K562 (cell line): ENCODE results near the gene FARSA. TPM values are rescaled to one million over a fixed set of nuclear protein-coding genes. Genes with fewer than 3 reads are reported as not detected.

Experiments
- ATAC-seq: fragments of 200-7000 bp; cut with Tn5 transposase; 3 replicates; pipeline ENCODE4 v1.9.1; 2020; ENCODE audit warnings: moderate library complexity
- BruUV-seq: library from RNA; stranded (reverse); fragments of 400-500 nt; replicated peaks from 2 replicates; lab custom pipeline; 2021; lab: Mats Ljungman, UMichigan
- CTCF ChIA-PET: fragments of 300-600 bp; formaldehyde crosslinking; extraction: SDS; loops from one replicate; lab custom pipeline; 2021; ENCODE audit warnings: low intra/inter-chr PET ratio; lab: Yijun Ruan, JAX
- POLR2A ChIA-PET: fragments of 300-600, 350-650 bp; sonication (Branson Sonifier 250); formaldehyde crosslinking; extraction: SDS; loops from one replicate; lab custom pipeline; 2021; ENCODE audit warnings: antibody characterized with exemption, inconsistent platforms; lab: Yijun Ruan, JAX
- DNase-seq, 4 experiments: peaks; one replicate each; pipeline versions ENCODE4 v3.0.0 to v3.0.0-alpha.2; 2011 to 2018; ENCODE audit warnings: low spot score in 3 of 4, mixed read lengths in 3 of 4; ENCODE audit errors: extremely low read depth in 1 of 4
- FAIRE-seq: peaks from 2 replicates; lab custom pipeline; 2011; peaks lifted over from hg19 to GRCh38; lab: Jason Lieb, UNC
- H2AFZ ChIP-seq: 2 replicates; pipeline ENCODE4 v1.6.0; 2011; ENCODE audit warnings: low read depth, low read length, control low read depth, inconsistent platforms
- H3K27ac ChIP-seq: fragments of 200-600 bp; 3 replicates; pipeline ENCODE4 v1.8.0; 2011; ENCODE audit warnings: low read depth, mild to moderate bottlenecking, control low read depth, inconsistent platforms, low read length, moderate library complexity, mixed read lengths; ENCODE audit errors: extremely low read depth
- H3K27me3 ChIP-seq, 2 experiments: fragments of 300-600 bp in 1 of 2; 2 replicates in 1 of 2; 3 replicates in 1 of 2; pipeline versions ENCODE4 v1.6.0 to v1.8.0; 2011; ENCODE audit warnings: inconsistent platforms in 2 of 2, low read length in 2 of 2, mild to moderate bottlenecking in 1 of 2, mixed read lengths in 1 of 2, moderate library complexity in 1 of 2; ENCODE audit not compliant: control insufficient read depth in 2 of 2, insufficient read depth in 2 of 2
- H3K36me3 ChIP-seq: fragments of 300-600 bp; 3 replicates; pipeline ENCODE4 v1.8.0; 2011; ENCODE audit warnings: mild to moderate bottlenecking, low read length, inconsistent platforms; ENCODE audit not compliant: control insufficient read depth, insufficient read depth
- H3K4me1 ChIP-seq, 2 experiments: fragments of 200-600 bp in 1 of 2; replicated peaks in 1 of 2; 2 replicates in 1 of 2; 3 replicates in 1 of 2; pipeline versions ENCODE4 v1.5.1 to v1.8.0; 2011; ENCODE audit warnings: inconsistent platforms in 2 of 2, low read length in 2 of 2, mild to moderate bottlenecking in 1 of 2, mixed read lengths in 1 of 2, moderate library complexity in 1 of 2; ENCODE audit not compliant: control insufficient read depth in 2 of 2, insufficient read depth in 2 of 2
- H3K4me2 ChIP-seq: 2 replicates; pipeline ENCODE4 v1.6.1; 2011; ENCODE audit warnings: low read length, control low read depth, inconsistent platforms, mixed read lengths; ENCODE audit not compliant: insufficient read depth
- H3K4me3 ChIP-seq: fragments of 200-600 bp; sonication (generic), shearing (Covaris generic); 2 replicates; pipeline ENCODE4 v1.5.1; 2016; ENCODE audit warnings: control low read depth, inconsistent platforms
- H3K79me2 ChIP-seq: fragments of 200-600 bp; 3 replicates; pipeline ENCODE4 v1.8.0; 2011; ENCODE audit warnings: low read length, inconsistent platforms; ENCODE audit not compliant: control insufficient read depth, insufficient read depth
- H3K9ac ChIP-seq, 2 experiments: 2 replicates each; pipeline versions ENCODE4 v1.6.0 to v1.6.1; 2011; ENCODE audit warnings: low read depth in 2 of 2, low read length in 2 of 2, control low read depth in 1 of 2, inconsistent platforms in 1 of 2, mild to moderate bottlenecking in 1 of 2, mixed read lengths in 1 of 2; ENCODE audit not compliant: insufficient read depth in 1 of 2
- H3K9me1 ChIP-seq: one replicate; pipeline ENCODE4 v1.6.0; 2011; ENCODE audit warnings: inconsistent platforms, mild to moderate bottlenecking, low read length, moderate library complexity; ENCODE audit not compliant: control insufficient read depth, insufficient read depth
- H3K9me3 ChIP-seq: replicated peaks from 2 replicates; pipeline ENCODE4 v1.5.1; 2011; ENCODE audit warnings: low read depth, low read length, inconsistent platforms; ENCODE audit not compliant: control insufficient read depth, insufficient read depth
- H4K20me1 ChIP-seq: replicated peaks from 2 replicates; pipeline ENCODE4 v1.6.1; 2011; ENCODE audit warnings: low read length, inconsistent platforms, mixed read lengths; ENCODE audit not compliant: control insufficient read depth, insufficient read depth
- FOXA3 ChIP-seq, 2 experiments: fragments of 450-650 bp in 1 of 2; sonication (generic) in 1 of 2; formaldehyde crosslinking; IDR thresholded peaks in 1 of 2; conservative IDR thresholded peaks in 1 of 2; 2 replicates each; pipeline versions ENCODE4 v1.4.0 to v1.8.0; 2020 to 2022; ENCODE audit warnings: mild to moderate bottlenecking in 2 of 2, missing genetic modification reagents in 1 of 2
- MECOM ChIP-seq: fragments of 250-450 bp; sonication (Bioruptor Pico); IDR thresholded peaks from 2 replicates; pipeline ENCODE4 v1.8.0; 2022; ENCODE audit warnings: inconsistent platforms
- NFIC ChIP-seq: fragments of 450-650 bp; IDR thresholded peaks from 2 replicates; pipeline ENCODE4 v1.6.1; 2017; ENCODE audit warnings: mild to moderate bottlenecking, inconsistent platforms
- RBM39 ChIP-seq: fragments of 200-400 bp; formaldehyde crosslinking; optimal IDR thresholded peaks from 2 replicates; pipeline ENCODE3; 2018; ENCODE audit warnings: low read depth, low read length
- WGBS: fragments of 100-300 bp; shearing (Covaris generic); methylation state at CpG from one replicate; pipeline ENCODE4 v1.1.6; 2016; ENCODE audit warnings: low coverage, mixed read lengths; ENCODE audit not compliant: insufficient coverage; ENCODE audit errors: missing lambda C conversion rate; 5-methylcytosine and 5-hydroxymethylcytosine counted together
- in situ Hi-C: fragments of 300-500 bp; cut with MboI; formaldehyde crosslinking; loops from 4 replicates; pipeline ENCODE4 v1.15.0; 2018; ENCODE audit warnings: inconsistent platforms, mixed read lengths
- intact Hi-C: fragments of 100-400 bp; cut with micrococcal nuclease; formaldehyde crosslinking; loops from 2 replicates; pipeline ENCODE4 v1.14.2; 2022
- polyA plus RNA-seq, 8 experiments: library from polyadenylated mRNA; depleted of rRNA in 4 of 8; stranded (reverse) in 5 of 8; unstranded in 3 of 8; fragments of >200 nt; fragmentation: Nextera tagmentation in 2 of 8; fragmentation: Illumina TruSeq in 1 of 8; extraction: Ambion mirVana in 2 of 8; extraction: Trizol in 1 of 8; gene quantifications; 2 replicates each; pipeline versions ENCODE4 v1.2.1 to v1.2.3, GENCODE V29; 2011 to 2014; ENCODE audit warnings: inconsistent platforms in 1 of 8, missing spikeins in 1 of 8
- total RNA-seq, 7 experiments: library from RNA; depleted of rRNA in 6 of 7; stranded (reverse); fragments of >200 nt in 6 of 7; fragmentation: Illumina TruSeq in 2 of 7; extraction: Trizol in 2 of 7; gene quantifications; 2 replicates each; pipeline versions ENCODE4 v1.2.1 to v1.2.3, GENCODE V29; 2011 to 2021; ENCODE audit warnings: low replicate concordance in 1 of 7
- TF ChIP-seq, protein P1 (sequence below): IDR thresholded peaks from 2 replicates; pipeline ENCODE4 v1.6.1; 2011; ENCODE audit warnings: borderline replicate concordance, low read depth, mild to moderate bottlenecking, moderate library complexity, low read length; ENCODE audit not compliant: insufficient read depth, poor library complexity, severe bottlenecking

Gene FARSA
- total and polyA plus RNA-seq, 9 of the 15 experiments (the other 6 are each of a cell fraction or from before 2014, with no cell fraction given): 25.2 to 237 (median 89.6) TPM

- TF ChIP-seq NFIC (peak; percentile 57), FOXA3 (CRISPR knock-in tag; conservative IDR thresholded peaks at IDR 0.05 in 1 of 2, IDR thresholded peaks at IDR 0.05 in 1 of 2) (no peak)
These were observed 20.4 kb downstream of the FARSA start (continued) for GRCh38 chr19:12913011-12913561.

- Histone ChIP-seq H3K9ac (peak overlapping the region; percentile 17 to 86; a peak in 1 of 4 replicates), H3K36me3 (no peaks in the 10 kb centered on the region), H3K9me1 (no peaks in the 10 kb centered on the region), H3K4me3 (no peak overlapping the region), H3K27ac (no peak overlapping the region), H3K4me1 (peaks cover 14 to 25% of the 10 kb centered on the region in 2 experiments), H3K27me3 (no peaks in the 10 kb centered on the region), H3K79me2 (no peaks in the 10 kb centered on the region), H4K20me1 (no peaks in the 10 kb centered on the region), H3K4me2 (peak overlapping the region; percentile 34; the same call in 1 of the 2 replicates), H3K9me3 (no peaks in the 10 kb centered on the region), H2AFZ (peak overlapping the region; percentile 77; the same call in 1 of the 2 replicates)
- no peak for FAIRE-seq
- intact Hi-C loops: no loop called here
- ChIA-PET POLR2A (interaction anchor here (0.7 to 2.3 kb wide), 9 partner anchors 9 to 29 kb away, joined by 3 to 8 read pairs (median 3); partner anchors contain the start of genes GCDH and KLF1), CTCF (no interaction called here)
- DNase-seq: no peak
- no TSS peak for BruUV-seq
- no peak for ATAC-seq
- in situ Hi-C loops: no loop called here
- WGBS: 51% methylated on average over 4 of the region's 4 CpGs
- TF ChIP-seq, protein P1, sequence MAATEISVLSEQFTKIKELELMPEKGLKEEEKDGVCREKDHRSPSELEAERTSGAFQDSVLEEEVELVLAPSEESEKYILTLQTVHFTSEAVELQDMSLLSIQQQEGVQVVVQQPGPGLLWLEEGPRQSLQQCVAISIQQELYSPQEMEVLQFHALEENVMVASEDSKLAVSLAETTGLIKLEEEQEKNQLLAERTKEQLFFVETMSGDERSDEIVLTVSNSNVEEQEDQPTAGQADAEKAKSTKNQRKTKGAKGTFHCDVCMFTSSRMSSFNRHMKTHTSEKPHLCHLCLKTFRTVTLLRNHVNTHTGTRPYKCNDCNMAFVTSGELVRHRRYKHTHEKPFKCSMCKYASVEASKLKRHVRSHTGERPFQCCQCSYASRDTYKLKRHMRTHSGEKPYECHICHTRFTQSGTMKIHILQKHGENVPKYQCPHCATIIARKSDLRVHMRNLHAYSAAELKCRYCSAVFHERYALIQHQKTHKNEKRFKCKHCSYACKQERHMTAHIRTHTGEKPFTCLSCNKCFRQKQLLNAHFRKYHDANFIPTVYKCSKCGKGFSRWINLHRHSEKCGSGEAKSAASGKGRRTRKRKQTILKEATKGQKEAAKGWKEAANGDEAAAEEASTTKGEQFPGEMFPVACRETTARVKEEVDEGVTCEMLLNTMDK: no peak
- TF ChIP-seq RBM39 (no peak), MECOM (no peak)
These were observed 20.9 kb downstream of the FARSA start for GRCh38 chr19:12912571-12912970.
